ENCODE measurements around the gene TIMM29. TPM values are rescaled to one million over a fixed set of nuclear protein-coding genes. Genes with fewer than 3 reads are reported as not detected.

The TIMM29 gene
- total and polyA plus RNA-seq, 3 donors from 2014 or later, result 20.2 to 45.7 (median 40.9) TPM

- TF ChIP-seq, protein P1, sequence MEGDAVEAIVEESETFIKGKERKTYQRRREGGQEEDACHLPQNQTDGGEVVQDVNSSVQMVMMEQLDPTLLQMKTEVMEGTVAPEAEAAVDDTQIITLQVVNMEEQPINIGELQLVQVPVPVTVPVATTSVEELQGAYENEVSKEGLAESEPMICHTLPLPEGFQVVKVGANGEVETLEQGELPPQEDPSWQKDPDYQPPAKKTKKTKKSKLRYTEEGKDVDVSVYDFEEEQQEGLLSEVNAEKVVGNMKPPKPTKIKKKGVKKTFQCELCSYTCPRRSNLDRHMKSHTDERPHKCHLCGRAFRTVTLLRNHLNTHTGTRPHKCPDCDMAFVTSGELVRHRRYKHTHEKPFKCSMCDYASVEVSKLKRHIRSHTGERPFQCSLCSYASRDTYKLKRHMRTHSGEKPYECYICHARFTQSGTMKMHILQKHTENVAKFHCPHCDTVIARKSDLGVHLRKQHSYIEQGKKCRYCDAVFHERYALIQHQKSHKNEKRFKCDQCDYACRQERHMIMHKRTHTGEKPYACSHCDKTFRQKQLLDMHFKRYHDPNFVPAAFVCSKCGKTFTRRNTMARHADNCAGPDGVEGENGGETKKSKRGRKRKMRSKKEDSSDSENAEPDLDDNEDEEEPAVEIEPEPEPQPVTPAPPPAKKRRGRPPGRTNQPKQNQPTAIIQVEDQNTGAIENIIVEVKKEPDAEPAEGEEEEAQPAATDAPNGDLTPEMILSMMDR (IDR thresholded peaks at IDR 0.05), result no peak
- no peak for TF ChIP-seq POLR2A (IDR thresholded peaks at IDR 0.05)
- Histone ChIP-seq H3K4me1 (peaks cover 14% of the 10 kb centered on the region), H3K27ac (no peak overlapping the region)
These were observed 43.1 kb upstream of the TIMM29 start for GRCh38 chr19:10885201-10886169.

DNA sequence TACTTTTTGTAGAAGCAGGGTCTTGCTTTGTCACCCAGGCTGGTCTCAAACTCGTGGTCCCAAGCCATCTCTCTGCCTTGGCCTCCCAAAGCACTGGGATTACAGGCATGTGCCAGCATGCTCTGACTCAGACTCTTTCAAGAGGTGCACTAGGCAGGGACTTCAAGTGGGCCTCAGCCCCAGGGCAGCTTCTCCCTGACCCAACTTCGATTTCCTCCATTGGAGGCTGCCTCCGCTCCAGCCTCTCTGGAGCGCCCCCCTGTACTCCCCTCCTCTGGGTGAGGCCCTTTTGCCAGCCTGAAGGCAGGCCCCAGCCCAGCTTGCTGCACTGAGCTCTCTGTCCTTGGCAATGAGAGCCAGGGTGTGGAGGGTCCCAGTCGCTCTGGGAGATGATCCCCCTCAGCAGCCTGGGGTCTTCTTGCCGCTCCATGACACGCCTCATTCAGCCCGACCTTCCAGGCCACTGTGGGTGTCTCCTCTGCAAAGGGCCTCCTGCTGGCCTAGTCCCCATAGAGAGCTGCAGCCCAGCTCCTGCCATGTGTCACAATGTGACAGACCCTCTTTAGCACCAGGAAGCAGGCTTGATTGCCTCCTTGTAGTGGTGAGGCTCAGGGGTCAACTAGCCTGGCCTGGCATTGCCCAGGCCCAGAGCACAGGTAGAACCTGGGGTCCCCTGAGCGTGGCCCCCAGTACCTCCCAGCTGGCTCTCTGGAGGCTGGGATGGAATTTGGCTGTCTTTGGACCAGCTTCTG lies 40.8 kb upstream of the TIMM29 start:
- Histone ChIP-seq H3K27me3 (no peaks in the 10 kb centered on the region), H3K4me3 (no peak overlapping the region), H3K9me3 (no peaks in the 10 kb centered on the region), H3K4me1 (peaks cover 15% of the 10 kb centered on the region), H3K27ac (no peak overlapping the region), H3K36me3 (ENCODE audit: low read depth, missing control alignments) (no peaks in the 10 kb centered on the region)
- no peak for DNase-seq
- WGBS, 2 donors, result 85% methylated on average over 6 to 9 of the region's 9 CpGs
- TF ChIP-seq POLR2A (IDR thresholded peaks at IDR 0.05), result no peak
- TF ChIP-seq, protein P1 (IDR thresholded peaks at IDR 0.05), result no peak
- intact Hi-C loops (cut with DNase I; ENCODE audit: low total_unique reads), result no loop called here

More at GRCh38 chr19:10885201-10886169, 43.1 kb upstream of the TIMM29 start:
- H3K27me3 ChIP-seq, result no peaks in the 10 kb centered on the region
- H3K9me3 ChIP-seq, result no peaks in the 10 kb centered on the region
- H3K4me3 ChIP-seq, result no peak overlapping the region
- no peak for DNase-seq
- WGBS, 2 donors, result 67 to 73% methylated on average over 20 of the region's 20 CpGs
- intact Hi-C loops (cut with DNase I; ENCODE audit: low total_unique reads), result no loop called here
- H3K36me3 ChIP-seq (ENCODE audit: low read depth, missing control alignments), result no peaks in the 10 kb centered on the region

DNA sequence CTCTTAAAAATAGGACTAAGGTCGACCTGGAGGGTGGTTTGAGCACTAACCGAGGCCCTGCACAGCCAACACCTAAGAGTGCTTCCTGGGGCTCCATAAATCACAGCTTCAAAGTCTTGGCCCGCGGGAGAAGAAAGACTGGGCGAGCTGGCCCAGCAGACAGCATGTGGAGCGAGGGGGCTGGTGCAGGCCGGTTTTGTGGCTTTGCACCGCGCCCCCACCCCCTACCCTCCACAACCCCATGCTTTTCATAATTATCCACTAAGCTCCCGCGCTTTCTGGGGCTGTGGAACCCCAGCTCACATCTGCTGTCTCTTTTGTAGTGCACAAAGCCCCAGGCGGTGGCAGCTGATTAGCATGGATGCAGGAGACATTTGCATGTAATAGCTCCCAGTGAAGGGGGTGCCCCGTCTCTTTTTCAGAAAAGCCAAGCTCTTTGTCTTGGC lies 40.2 kb upstream of the TIMM29 start:
- Histone ChIP-seq H3K27ac (no peak overlapping the region), H3K36me3 (ENCODE audit: low read depth, missing control alignments) (no peaks in the 10 kb centered on the region), H3K4me1 (peaks cover 15% of the 10 kb centered on the region), H3K4me3 (no peak overlapping the region), H3K27me3 (no peaks in the 10 kb centered on the region), H3K9me3 (no peaks in the 10 kb centered on the region)
- intact Hi-C loops (cut with DNase I; ENCODE audit: low total_unique reads), result no loop called here
- DNase-seq, result no peak
- WGBS, 2 donors, result 77 to 82% methylated on average over 6 to 13 of the region's 13 CpGs
- TF ChIP-seq, protein P1 (IDR thresholded peaks at IDR 0.05), result no peak
- no peak for TF ChIP-seq POLR2A (IDR thresholded peaks at IDR 0.05)

DNA sequence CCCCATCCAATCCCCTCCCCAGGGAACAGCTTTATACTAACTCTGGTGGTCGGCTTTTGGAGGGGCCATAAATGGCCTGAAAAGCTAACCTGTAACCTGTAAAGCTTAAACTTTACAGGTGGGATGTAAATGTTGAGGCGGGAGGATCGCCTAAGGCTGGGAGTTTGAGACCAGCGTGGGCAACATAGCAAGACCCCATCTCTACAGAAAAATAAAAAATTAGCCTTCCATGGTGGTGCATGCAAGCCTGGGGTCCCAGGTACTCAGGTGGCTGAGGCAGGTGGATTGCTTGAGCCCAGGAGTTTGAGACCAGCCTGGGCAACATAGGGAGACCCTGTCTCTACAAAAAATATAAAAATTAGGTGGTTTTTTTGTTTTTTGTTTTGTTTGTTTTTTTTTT lies 38.7 kb upstream of the TIMM29 start:
- WGBS, 2 donors, result 92 to 96% methylated on average over 4 of the region's 4 CpGs
- H3K27ac ChIP-seq, result no peak overlapping the region
- H3K9me3 ChIP-seq, result no peaks in the 10 kb centered on the region
- H3K27me3 ChIP-seq, result no peaks in the 10 kb centered on the region
- H3K36me3 ChIP-seq (ENCODE audit: low read depth, missing control alignments), result no peaks in the 10 kb centered on the region
- TF ChIP-seq, protein P1 (IDR thresholded peaks at IDR 0.05), result no peak
- no peak overlapping the region for H3K4me3 ChIP-seq
- peaks cover 25% of the 10 kb centered on the region for H3K4me1 ChIP-seq
- intact Hi-C loops (cut with DNase I; ENCODE audit: low total_unique reads), result no loop called here
- no peak for DNase-seq

Measured in testis (tissue), 3 donors.